C1 segment of cervical spinal cord (tissue), 14 donors: ENCODE data around the gene ADAMTS10.
A peak's percentile ranks its signal among the peaks of the same experiment; 100 is the strongest.
"Not testable (repeated sequence)": the region's sequence is repeated elsewhere in the genome, so short reads cannot be mapped to it uniquely, and the experiment has no call there.

Source experiments
- DNase-seq, 14 donors: peaks; one replicate each; lab custom pipeline; 2025; lab: John Stamatoyannopoulos, UW

ADAMTS10 gene

DNA sequence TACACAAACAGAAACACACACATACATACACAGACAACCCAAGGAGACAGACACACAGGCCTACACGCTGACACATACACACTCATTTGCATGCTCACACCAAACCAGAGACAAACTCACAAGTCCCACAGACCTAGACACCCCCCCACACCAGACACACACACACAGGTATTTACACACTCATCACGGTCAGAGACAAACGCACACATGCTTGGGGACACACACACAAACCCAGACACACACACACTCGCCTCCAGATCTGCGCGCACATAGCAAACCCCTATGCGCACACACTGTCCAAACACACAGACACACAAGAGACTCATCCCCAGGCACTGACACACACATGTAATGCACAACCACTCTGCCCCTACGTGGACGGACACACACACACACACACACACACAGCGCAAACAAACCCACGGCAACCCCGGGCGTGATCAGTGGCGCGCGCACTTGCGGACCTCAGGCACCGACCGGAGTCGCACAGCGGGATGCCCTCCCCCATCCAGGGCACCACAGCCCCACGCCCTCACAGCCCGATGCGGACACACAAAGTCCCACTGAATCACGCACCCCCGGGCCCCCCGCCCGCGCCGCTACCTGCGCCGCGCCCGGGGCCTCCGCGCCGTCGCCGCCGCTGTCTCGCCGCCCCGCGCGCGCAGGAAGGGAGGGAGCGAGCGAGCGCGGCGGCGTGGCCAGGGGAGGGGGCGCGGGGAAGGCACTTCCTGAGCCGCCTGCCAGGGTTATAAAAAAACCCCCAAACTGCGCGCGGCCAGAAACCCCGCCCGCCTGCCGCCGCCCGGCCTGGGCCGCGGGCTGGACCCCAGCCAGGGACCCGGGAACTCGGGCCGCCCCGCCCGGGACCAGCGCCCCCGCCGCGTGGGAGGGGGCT lies at the start of gene ADAMTS10:
ADAMTS10 (minus strand) TSS at position 675 of the 895 bp plus-strand sequence. CDS start 5,005 bp downstream, outside the sequence.
- DNase-seq, result peak in 2 of 14 donors; percentile 34 to 37

DNA sequence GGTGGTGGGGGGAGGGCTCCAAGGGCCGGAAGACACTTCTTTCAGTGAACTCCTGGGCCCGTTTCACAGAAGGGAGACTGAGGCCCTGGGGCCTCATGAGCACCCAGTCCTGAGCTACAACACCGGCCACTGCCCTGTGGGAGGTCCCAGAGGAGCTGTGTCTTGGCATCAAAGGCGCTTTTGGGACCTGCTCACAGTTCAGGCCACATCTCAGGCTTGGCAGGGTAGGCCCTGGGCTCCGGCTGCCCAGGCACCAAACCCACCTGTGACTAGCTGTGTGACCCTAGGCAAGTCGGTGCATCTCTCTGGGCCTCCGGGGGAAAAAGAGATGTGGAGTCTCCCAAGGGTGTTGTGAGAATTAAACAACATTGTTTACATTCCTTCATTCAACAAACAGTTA lies 49.4 kb upstream of the ADAMTS10 start:
- DNase-seq, result no peak

DNA sequence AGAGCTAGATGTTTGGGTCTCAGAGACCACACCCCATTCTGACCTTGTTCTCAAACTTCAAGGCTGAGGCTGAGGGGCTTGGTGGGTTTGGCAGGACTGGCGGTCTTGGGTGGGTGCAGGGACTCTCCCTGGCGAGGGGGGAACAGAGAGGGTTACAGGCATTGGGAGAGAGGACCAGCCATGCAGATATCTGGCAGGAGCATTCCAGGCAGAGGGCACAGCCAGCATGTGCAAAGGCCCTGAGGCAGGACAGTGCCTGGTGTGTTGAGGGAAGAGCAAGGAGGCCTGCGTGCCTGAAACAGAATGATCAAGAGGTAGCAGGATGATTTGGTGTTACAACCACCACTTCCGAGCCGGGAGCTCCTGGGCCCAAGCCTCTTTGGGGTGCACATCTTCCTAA lies 47.4 kb upstream of the ADAMTS10 start:
- no peak for DNase-seq

DNA sequence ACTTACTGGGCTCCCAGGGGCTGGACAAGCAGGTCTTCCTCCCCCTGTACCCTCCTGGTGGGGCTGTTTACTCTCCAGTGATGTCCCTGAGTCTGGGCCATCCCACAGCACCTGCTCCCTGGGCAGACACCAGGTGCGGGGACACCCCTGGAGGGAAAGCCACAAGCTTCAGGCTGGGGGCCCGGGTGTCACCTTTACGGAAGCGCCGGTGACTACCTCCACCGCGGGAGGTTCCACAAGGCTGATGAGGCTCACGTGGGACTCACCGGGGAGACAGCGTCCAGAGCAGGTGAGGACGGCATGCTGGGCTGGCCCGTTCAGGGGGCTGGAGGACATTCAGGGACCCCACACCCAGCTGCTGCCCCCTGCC lies 44.8 kb upstream of the ADAMTS10 start:
- DNase-seq, result no peak

DNA sequence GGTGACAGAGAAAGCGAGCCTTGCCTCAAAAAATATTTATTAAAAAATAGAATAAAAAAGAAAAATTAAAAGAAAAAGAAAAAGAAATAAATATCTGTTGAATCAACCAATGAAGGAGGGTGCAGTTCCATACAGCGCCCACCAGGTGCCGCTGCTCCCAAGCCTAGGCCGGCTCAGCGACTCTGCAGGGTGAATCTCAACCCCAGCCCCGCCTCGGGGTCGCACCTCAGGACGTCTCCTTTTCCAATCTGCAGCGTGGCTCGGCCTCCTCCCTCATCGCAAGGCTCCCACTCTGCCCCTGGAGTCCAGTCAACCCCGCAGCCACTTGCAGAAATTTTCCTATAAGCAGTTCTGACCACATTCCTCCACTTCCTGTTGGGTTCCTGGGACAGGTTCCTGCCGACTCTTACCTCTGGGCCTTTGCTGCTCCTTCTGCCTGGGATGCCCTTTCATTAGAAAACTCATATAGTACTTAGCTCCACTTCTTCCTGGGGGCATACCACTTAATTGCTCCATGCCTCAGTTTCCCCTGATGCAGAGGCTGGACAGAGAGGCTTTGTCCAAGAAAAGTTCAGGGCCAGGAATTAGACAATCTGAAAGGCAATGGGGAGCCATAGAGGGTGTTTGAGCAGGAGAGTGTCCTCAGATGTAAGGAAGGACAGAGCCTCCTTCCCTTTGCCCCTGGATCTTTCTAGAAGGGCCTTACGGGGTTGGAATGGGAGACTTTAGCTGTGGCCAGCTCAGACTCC lies 44.2 kb upstream of the ADAMTS10 start:
- peak in 4 of 14 donors; percentile 10 to 48 (median 24) for DNase-seq

DNA sequence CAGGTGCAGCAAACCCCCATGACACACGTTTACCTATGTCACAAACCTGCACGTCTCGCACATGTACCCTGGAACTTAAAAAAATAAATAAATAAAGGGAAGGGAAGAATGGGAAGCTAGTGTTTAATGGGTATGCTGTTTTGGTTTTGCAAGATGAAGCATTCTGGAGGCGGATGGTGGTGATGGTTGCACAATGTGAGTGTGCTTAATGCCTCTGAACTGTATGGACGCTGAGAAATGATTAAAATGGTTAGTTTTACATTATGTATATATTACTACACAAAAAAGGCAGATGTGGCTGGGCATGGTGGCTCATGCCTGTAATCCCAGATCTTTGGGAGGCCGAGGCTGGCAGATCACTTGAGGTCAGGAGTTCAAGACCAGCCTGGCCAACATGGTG lies 37.7 kb upstream of the ADAMTS10 start:
- no peak for DNase-seq

DNA sequence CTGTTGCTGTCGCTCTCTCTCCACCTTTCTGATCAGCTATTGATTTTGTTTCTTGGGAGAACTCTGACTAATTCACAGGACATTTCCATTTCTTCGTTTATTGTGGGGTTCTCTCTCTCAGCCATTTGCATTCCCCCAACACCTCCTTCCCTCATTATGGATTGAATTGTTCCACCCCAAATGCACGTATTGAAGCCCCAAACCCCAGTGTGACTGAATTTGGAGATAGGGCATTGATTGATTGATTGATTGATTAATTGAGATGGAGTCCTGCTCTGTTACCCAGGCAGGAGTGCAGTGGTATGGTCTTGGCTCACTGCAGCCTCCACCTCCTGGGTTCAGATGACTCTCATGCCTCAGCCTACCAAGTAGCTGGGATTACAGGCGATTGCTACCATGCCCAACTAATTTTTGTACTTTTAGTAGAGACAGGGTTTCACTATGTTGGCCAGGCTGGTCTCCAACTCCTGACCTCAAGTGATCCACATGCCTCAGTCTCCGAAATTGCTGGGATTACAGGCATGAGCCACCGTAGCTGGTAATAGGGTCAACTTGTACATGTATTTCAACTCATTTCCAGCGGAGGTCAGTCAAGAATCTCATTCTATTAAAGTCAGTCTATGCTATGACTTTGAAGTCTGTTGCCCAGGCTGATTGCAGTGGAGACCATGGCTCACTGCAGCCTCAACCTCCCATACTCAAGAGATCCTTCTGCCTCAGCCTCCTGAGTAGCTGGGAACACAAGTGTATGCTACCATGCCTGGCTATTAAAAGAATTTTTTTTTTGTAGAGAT lies 33.5 kb upstream of the ADAMTS10 start:
- DNase-seq, result no peak

DNA sequence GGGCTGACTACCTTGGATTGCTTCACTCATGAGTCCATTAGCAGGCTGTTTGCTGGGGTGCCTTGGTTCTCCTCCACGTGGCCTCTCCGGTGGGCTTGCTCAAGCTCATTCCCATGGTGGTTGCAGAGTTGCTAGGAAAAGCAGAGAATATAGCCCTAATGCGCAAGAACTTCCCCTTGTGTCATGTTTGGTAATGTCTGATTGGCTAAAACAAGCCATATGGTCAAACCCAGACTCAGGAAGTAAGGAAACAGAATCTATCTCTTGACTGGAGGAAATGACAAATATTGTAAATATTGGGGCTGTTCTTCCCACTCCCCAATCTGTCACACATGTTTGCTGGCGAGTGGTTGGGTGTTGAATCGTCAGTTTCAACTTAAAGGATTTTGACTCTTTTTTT lies 32.0 kb upstream of the ADAMTS10 start:
- no peak for DNase-seq

DNA sequence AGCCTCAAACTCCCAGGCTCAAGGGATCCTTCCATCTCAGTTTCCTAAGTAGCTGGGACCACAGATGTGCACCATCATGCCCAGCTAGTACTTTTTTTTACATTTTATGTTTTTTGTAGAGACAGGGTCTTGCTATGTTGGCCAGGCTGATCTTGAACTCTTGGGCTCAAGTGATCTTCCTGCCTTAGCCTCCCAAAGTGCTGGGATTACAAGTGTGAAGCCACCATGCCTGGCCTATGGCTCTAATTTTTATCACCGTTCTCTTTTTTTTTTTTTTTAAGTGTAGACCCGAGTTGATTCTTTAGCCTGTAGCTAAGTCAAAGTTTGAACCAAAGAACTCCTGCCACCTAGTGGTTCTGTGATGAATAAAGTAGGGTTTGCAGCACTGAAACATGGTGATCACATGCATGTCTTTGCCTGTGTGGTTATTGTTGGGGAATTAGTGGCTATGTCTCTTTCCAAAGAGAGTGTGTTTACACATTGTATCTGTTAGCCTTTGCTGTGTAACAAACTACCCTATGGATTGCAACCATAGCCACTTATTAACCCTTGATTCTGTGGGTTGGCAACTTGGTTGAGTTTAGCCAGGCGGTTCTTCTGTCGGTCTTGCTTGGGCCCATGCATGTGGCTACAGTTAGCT lies 31.5 kb upstream of the ADAMTS10 start:
- no peak for DNase-seq

DNA sequence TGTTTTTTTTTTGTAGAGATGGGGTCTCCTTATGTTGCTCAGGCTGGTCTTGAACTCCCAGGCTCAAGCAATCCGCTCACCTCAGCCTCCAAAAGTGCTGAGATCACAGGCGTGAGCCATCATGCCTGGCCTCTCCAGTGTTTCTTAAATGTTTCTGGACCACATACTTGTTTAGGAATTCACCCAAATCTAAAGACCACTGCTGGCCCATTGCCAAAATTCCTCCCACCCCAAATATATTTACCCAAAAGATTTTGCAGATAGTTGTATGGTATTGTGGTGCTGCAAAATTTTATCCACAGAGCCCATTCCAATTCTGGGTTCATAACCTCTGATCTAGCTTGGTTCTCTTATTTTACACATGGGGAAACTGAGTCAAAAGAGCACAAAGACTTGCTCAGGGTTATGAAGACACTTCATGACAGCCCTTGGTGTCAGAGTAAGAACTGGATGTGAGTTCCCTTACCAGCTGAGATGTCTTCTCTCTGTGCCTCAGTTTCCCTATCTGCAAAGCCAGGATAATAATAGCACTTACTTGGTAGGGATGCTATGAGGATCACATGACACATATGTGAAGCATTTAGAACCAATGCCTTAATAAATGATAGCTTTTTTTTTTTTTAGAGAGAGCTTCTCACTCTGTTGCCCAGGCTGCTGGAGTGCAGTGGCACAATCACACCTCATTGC lies 30.8 kb upstream of the ADAMTS10 start:
- DNase-seq, result no peak

DNA sequence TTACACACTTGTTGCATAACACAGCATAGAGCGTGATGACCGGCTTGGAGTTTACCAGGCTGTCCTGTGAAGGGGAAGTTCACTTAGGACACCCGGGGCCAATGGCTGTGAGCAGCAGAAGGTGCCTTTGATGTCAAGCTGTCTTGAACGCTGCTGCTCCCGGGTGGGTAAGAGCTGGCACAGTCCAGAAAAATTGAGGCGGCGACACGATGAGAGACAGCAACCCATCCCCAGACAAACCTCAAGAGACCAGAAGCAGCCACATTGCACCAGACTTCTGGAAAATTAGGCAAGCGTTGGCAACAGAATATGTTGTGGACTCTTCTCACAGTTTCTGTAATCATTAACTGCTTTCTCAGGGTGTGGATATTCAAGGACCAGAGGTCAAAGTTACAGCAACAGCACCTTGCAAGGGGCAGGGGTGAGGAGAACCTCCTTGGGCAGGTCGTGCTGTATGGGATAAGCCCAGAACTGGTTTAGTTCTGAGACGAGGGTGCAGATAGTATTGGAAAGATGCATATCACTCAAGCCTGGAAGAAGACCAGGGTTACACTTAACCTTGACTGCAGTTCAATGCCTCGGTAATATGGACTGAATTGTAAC lies 30.0 kb upstream of the ADAMTS10 start:
- DNase-seq, result peak in 1 of 14 donors; percentile 16

DNA sequence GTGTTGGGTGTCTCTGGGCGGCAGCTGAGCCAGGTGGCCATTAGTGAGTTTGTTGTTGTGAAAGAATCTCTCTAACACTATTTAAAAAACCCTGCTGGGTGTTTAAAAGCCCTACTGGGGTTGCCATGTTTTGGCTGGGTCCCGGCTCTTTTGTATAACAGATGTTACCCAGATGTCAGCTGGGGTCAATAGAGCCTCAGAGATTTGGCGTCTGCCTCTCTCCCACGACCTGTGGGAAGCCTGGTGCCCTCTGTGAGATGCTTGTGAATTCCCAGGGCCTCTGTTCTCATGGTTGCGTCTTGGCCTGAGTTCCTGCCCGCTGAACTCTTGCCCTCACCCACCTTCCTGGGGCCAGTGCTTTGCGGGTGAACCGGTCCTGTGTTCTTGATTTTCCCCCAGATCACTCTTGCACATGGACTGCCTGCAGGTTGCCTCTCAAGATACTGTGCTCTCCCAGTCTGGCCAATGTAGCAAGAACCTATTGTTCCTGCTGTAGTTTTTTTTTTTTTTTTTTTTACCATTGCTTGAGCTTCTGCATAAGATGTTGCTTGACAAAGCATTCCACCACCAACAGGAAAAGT lies 29.4 kb upstream of the ADAMTS10 start:
- DNase-seq, result no peak

DNA sequence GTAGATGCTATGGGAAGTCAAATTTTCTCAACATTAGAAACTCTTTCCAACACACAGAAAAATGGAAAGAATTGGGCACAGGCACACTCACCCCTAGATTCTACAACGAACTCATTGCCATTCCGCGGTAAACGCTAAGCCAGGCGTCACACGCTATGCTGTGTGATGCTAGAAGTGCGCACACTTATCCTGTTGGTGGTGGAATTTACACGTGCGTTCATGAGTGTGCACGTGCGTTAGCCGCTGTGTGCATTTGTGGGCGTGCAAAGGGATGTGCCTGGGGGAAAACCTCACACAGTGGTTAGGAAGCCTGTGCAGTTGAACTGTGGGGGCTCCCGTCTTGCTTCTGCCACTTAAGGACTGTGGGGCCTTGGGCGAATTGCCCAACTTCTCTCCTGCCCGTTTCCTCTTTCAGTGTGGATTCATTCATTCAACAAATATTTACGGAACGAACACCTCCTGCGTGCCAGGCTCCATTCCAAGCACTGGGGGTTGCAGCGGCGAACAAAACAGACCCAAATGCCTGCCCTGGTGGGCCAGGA lies 27.6 kb upstream of the ADAMTS10 start:
- peak in 2 of 14 donors; percentile 1 to 13 for DNase-seq

DNA sequence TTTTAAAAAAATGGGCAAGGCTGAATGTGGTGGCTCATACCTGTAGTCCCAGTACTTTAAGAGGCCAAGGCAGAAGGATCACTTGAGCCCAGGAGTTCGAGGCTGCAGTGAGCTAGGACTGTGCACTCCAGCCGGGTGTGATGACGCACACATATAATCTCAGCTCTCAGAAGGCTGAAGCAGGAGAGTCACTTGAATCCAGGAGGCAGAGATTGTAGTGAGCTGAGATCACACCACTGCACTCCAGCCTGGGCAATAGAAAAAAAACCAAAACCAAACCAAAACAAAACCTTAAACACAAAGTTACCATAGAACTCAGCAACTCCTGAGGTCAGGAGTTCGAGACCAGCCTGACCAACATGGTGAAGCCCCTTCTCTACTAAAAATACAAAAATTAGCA lies 26.6 kb upstream of the ADAMTS10 start:
- not testable (repeated sequence) for DNase-seq

DNA sequence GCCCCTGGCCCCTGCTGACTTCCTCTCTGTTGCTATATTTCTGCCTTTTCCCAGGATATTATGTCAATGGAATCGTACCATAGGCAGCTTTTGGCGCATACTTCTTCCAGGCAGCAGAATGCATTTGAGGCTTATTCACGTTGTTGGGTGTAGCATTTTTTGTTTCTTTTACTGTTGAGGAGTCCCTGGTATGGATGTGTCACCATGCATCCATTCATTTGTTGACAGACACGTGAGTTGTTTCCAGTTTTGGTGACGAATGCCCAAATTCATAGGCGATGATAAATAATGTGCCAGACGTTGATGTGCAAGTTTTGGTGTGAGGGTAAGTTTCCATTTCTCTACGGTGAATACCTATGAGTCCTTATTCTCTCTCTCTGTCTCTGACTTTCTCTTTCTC lies 24.9 kb upstream of the ADAMTS10 start:
- no peak for DNase-seq

DNA sequence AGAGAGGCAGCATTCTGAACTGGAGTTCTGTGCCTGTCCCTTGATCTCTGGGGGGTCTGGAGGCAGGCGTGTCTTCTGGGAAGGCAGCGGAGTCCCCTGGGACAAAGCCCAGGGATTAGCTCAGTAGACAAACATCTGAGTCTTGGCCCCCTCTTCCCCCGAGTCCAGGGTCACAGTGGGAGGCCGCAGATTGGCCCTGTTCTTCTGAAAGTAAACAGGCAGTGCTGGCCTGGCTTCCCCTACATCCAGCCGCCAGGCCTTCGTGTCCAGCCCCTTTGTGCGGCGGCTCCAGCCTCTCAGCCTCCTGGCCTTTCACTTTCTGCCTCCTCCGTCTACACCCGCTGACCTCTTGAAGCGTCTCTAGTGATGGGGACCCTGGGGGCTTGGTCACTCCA lies 20.9 kb upstream of the ADAMTS10 start:
- DNase-seq, result peak in 2 of 14 donors; percentile 34 to 39

DNA sequence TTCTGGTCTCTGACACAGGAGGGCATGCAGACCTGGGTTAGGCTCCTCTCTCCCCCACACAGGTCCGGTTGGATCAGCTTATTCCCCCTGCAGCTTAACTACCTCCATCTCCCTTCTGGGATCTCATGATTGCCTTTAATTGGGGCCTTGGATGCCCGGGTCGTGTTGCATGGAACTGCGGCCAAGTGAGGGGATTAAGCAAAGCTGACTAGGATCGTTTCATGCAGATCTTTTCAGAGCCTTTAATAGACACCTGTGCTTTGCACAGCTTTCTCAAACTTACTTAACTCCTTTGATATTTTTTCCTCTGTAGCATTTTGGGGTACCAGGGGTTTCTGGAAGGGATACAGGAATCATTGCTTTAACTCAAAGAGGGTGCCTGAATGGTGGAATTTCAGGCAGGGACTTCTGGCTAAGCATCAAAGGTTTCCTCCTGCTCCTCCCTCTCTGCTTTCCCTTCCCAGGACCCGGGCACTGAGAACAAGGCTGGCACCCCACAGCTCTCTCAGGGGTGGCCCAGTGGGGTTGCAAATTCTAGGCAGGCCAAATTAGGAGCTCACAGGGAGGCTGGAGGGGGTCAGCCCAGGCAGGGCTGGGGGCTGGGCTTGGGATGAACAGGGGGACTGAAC lies 20.4 kb upstream of the ADAMTS10 start:
- no peak for DNase-seq

DNA sequence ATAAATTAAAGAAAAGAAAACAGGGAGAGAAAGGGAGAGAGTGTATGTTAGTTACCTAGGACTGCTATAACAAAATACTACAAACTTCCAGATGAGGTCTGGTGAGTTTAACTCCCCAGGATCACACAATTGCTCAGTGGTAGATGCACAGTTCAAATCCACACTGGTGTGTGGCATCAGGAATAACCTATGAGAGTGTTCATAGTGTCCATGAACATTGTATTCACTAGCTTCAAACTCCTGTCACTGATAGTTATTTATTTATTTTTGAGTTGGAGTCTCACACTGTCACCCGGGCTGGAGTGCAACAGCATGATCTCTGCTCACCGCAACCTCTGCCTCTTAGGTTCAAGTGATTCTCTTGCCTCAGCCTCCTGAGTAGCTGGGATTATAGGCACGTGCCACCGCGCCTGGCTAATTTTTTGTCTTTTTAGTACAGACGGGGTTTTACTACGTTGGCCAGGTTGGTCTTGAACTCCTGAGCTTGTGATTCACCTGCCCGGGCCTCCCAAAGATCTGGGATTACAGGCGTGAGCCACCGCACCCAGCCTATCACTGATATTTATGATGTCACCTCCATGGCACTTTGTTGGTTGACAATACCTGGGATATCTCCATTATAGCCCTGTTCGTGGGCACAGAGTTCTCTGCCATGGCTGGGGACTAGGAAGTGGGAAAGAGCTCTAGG lies 19.6 kb upstream of the ADAMTS10 start, which contains the start of gene NFILZ:
NFILZ (plus strand) TSS at position 638 of the 688 bp plus-strand sequence. CDS start 46,133 bp downstream, outside the sequence.
- no peak for DNase-seq

DNA sequence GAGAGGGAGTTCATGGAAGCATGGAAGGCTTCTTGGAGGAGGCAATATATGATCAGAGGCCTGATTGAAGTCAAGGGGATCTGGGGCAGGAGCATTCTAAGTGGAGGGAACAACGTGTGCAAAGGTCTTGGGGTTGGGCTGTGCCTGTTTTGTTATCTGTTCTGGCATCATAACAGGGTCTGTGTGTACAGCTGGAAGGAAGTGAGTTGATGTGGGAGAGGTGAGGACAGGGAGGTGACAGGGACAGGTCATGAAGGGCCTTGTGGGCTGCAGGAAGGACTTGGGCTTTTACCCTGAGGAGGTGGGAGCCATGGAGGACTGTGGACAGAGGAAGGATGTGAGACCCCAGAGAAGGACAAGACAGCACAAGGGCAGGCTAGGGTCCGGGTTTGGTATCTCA lies 18.7 kb upstream of the ADAMTS10 start:
- DNase-seq, result no peak
